ENCODE results near the gene BAIAP2. TPM values are rescaled to one million over a fixed set of nuclear protein-coding genes. Genes with fewer than 3 reads are reported as not detected.

The BAIAP2 gene
- total and polyA plus RNA-seq, 2 of the 13 experiments (the other 11 are each of a cell fraction or from before 2014, with no cell fraction given) = 22.5 to 24.0 TPM

DNA sequence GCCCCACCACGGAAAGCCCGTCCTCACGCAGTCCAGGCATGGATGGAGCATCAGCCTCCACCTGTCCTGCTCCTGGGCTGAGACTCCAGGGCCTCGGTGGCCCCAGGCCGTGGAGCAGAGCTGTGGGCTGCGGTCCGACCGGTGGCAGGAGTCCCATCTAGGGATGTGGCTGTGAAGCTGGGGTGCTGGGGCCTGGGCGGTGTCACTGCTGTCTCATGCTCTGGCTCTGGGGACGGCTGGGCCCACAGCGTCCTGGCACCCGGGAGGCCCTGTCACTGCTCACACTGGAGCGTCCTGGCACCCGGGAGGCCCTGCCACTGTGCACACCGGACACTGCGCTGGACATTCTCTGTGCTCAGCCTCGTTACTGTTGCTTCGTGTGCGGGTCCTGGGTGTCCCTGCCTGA is 8.4 kb downstream of the BAIAP2 start (continued):
- TF ChIP-seq, protein P1, sequence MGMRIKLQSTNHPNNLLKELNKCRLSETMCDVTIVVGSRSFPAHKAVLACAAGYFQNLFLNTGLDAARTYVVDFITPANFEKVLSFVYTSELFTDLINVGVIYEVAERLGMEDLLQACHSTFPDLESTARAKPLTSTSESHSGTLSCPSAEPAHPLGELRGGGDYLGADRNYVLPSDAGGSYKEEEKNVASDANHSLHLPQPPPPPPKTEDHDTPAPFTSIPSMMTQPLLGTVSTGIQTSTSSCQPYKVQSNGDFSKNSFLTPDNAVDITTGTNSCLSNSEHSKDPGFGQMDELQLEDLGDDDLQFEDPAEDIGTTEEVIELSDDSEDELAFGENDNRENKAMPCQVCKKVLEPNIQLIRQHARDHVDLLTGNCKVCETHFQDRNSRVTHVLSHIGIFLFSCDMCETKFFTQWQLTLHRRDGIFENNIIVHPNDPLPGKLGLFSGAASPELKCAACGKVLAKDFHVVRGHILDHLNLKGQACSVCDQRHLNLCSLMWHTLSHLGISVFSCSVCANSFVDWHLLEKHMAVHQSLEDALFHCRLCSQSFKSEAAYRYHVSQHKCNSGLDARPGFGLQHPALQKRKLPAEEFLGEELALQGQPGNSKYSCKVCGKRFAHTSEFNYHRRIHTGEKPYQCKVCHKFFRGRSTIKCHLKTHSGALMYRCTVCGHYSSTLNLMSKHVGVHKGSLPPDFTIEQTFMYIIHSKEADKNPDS (CRISPR knock-in tag; IDR thresholded peaks at IDR 0.05) = 0 out of 2 replicates have a peak, but pooled peaks have one; percentile 65
- TF ChIP-seq MEIS1 (CRISPR knock-in tag; IDR thresholded peaks at IDR 0.05; ENCODE audit: borderline replicate concordance) (peak; percentile 91), EZH2 (conservative IDR thresholded peaks at IDR 0.05; ENCODE audit: low read depth, low read length) (no peak), DR1 (CRISPR knock-in tag; IDR thresholded peaks at IDR 0.05) (no peak), ZSCAN30 (CRISPR knock-in tag; IDR thresholded peaks at IDR 0.05) (no peak), ARID5B (CRISPR knock-in tag; IDR thresholded peaks at IDR 0.05) (no peak), NFATC3 (CRISPR knock-in tag; IDR thresholded peaks at IDR 0.05) (no peak), ZNF263 (CRISPR knock-in tag; IDR thresholded peaks at IDR 0.05) (no peak), ZNF749 (CRISPR knock-in tag; IDR thresholded peaks at IDR 0.05; ENCODE audit: borderline replicate concordance) (no peak), ZNF777 (CRISPR knock-in tag; IDR thresholded peaks at IDR 0.05) (no peak), NFE2 (CRISPR knock-in tag; IDR thresholded peaks at IDR 0.05) (no peak), HHEX (CRISPR knock-in tag; IDR thresholded peaks at IDR 0.05) (no peak), TRIM24 (CRISPR knock-in tag; IDR thresholded peaks at IDR 0.05) (no peak), DNMT3B (CRISPR knock-in tag; conservative IDR thresholded peaks at IDR 0.05) (no peak)
- TF ChIP-seq, protein P2, sequence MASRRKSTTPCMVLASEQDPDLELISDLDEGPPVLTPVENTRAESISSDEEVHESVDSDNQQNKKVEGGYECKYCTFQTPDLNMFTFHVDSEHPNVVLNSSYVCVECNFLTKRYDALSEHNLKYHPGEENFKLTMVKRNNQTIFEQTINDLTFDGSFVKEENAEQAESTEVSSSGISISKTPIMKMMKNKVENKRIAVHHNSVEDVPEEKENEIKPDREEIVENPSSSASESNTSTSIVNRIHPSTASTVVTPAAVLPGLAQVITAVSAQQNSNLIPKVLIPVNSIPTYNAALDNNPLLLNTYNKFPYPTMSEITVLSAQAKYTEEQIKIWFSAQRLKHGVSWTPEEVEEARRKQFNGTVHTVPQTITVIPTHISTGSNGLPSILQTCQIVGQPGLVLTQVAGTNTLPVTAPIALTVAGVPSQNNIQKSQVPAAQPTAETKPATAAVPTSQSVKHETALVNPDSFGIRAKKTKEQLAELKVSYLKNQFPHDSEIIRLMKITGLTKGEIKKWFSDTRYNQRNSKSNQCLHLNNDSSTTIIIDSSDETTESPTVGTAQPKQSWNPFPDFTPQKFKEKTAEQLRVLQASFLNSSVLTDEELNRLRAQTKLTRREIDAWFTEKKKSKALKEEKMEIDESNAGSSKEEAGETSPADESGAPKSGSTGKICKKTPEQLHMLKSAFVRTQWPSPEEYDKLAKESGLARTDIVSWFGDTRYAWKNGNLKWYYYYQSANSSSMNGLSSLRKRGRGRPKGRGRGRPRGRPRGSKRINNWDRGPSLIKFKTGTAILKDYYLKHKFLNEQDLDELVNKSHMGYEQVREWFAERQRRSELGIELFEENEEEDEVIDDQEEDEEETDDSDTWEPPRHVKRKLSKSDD (CRISPR knock-in tag; IDR thresholded peaks at IDR 0.05; ENCODE audit: low read depth) = no peak
- TF ChIP-seq, protein P3, sequence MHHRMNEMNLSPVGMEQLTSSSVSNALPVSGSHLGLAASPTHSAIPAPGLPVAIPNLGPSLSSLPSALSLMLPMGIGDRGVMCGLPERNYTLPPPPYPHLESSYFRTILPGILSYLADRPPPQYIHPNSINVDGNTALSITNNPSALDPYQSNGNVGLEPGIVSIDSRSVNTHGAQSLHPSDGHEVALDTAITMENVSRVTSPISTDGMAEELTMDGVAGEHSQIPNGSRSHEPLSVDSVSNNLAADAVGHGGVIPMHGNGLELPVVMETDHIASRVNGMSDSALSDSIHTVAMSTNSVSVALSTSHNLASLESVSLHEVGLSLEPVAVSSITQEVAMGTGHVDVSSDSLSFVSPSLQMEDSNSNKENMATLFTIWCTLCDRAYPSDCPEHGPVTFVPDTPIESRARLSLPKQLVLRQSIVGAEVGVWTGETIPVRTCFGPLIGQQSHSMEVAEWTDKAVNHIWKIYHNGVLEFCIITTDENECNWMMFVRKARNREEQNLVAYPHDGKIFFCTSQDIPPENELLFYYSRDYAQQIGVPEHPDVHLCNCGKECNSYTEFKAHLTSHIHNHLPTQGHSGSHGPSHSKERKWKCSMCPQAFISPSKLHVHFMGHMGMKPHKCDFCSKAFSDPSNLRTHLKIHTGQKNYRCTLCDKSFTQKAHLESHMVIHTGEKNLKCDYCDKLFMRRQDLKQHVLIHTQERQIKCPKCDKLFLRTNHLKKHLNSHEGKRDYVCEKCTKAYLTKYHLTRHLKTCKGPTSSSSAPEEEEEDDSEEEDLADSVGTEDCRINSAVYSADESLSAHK (CRISPR knock-in tag; IDR thresholded peaks at IDR 0.05; ENCODE audit: borderline replicate concordance) = no peak
- TF ChIP-seq, protein P4, sequence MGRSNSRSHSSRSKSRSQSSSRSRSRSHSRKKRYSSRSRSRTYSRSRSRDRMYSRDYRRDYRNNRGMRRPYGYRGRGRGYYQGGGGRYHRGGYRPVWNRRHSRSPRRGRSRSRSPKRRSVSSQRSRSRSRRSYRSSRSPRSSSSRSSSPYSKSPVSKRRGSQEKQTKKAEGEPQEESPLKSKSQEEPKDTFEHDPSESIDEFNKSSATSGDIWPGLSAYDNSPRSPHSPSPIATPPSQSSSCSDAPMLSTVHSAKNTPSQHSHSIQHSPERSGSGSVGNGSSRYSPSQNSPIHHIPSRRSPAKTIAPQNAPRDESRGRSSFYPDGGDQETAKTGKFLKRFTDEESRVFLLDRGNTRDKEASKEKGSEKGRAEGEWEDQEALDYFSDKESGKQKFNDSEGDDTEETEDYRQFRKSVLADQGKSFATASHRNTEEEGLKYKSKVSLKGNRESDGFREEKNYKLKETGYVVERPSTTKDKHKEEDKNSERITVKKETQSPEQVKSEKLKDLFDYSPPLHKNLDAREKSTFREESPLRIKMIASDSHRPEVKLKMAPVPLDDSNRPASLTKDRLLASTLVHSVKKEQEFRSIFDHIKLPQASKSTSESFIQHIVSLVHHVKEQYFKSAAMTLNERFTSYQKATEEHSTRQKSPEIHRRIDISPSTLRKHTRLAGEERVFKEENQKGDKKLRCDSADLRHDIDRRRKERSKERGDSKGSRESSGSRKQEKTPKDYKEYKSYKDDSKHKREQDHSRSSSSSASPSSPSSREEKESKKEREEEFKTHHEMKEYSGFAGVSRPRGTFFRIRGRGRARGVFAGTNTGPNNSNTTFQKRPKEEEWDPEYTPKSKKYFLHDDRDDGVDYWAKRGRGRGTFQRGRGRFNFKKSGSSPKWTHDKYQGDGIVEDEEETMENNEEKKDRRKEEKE (IDR thresholded peaks at IDR 0.05) = no peak
